ENCODE measurements around the gene RUBCN.

RUBCN gene

GRCh38 chr3:197736491-197737318 is at the start of gene RUBCN:
RUBCN (minus strand) TSS chr3:197736904; CDS start chr3:197736719, 185 bp downstream.
- H3K27me3 ChIP-seq (ENCODE audit: control insufficient read depth, low read length): no peaks in the 10 kb centered on the region
- peaks cover 20% of the 10 kb centered on the region for H3F3A ChIP-seq (ENCODE audit: control insufficient read depth, insufficient read depth)
- H3K4me2 ChIP-seq (ENCODE audit: low read length): peak within 1 kb of the TSS; percentile 93
- TF ChIP-seq, protein P1, sequence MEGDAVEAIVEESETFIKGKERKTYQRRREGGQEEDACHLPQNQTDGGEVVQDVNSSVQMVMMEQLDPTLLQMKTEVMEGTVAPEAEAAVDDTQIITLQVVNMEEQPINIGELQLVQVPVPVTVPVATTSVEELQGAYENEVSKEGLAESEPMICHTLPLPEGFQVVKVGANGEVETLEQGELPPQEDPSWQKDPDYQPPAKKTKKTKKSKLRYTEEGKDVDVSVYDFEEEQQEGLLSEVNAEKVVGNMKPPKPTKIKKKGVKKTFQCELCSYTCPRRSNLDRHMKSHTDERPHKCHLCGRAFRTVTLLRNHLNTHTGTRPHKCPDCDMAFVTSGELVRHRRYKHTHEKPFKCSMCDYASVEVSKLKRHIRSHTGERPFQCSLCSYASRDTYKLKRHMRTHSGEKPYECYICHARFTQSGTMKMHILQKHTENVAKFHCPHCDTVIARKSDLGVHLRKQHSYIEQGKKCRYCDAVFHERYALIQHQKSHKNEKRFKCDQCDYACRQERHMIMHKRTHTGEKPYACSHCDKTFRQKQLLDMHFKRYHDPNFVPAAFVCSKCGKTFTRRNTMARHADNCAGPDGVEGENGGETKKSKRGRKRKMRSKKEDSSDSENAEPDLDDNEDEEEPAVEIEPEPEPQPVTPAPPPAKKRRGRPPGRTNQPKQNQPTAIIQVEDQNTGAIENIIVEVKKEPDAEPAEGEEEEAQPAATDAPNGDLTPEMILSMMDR (IDR thresholded peaks at IDR 0.05; ENCODE audit: low read depth, low read length, poor library complexity, severe bottlenecking): no peak
- peaks cover 50% of the 10 kb centered on the region for H3K4me1 ChIP-seq (ENCODE audit: control insufficient read depth, low read length)
- peaks cover 25% of the 10 kb centered on the region for H3K36me3 ChIP-seq (ENCODE audit: control insufficient read depth, low read length)
- H4K20me1 ChIP-seq (ENCODE audit: control insufficient read depth, insufficient read depth, low read depth, low read length): no peaks in the 10 kb centered on the region
- H3K9me3 ChIP-seq (ENCODE audit: control insufficient read depth, insufficient read depth, low read length): no peaks in the 10 kb centered on the region
- H3K27ac ChIP-seq (ENCODE audit: low read depth, low read length): peak within 1 kb of the TSS; percentile 98
- H3K79me2 ChIP-seq (ENCODE audit: control insufficient read depth, low read length): peaks cover 52% of the 10 kb centered on the region
- no peaks in the 10 kb centered on the region for H3K9me2 ChIP-seq (replicated peaks; ENCODE audit: control insufficient read depth, low read length)
- H3K4me3 ChIP-seq (ENCODE audit: low read length): peak within 1 kb of the TSS; percentile 87

GRCh38 chr3:197784019-197784585 is 47.4 kb upstream of the RUBCN start:
- Histone ChIP-seq H3K27me3 (ENCODE audit: control insufficient read depth, low read length) (no peaks in the 10 kb centered on the region), H3F3A (ENCODE audit: control insufficient read depth, insufficient read depth) (peaks cover 49% of the 10 kb centered on the region), H4K20me1 (ENCODE audit: control insufficient read depth, insufficient read depth, low read depth, low read length) (no peaks in the 10 kb centered on the region), H3K4me1 (ENCODE audit: control insufficient read depth, low read length) (peaks cover 70% of the 10 kb centered on the region), H3K9me2 (replicated peaks; ENCODE audit: control insufficient read depth, low read length) (no peaks in the 10 kb centered on the region), H3K79me2 (ENCODE audit: control insufficient read depth, low read length) (peaks cover 10% of the 10 kb centered on the region), H3K4me3 (ENCODE audit: low read length) (peak overlapping the region; percentile 53), H3K9me3 (ENCODE audit: control insufficient read depth, insufficient read depth, low read length) (no peaks in the 10 kb centered on the region), H3K27ac (ENCODE audit: low read depth, low read length) (peak overlapping the region; percentile 92), H3K4me2 (ENCODE audit: low read length) (peak overlapping the region; percentile 82), H3K36me3 (ENCODE audit: control insufficient read depth, low read length) (peaks cover 37% of the 10 kb centered on the region)
- no peak for TF ChIP-seq EZH2phosphoT487 (IDR thresholded peaks at IDR 0.05; ENCODE audit: borderline replicate concordance, low read length)
- TF ChIP-seq, protein P1 (IDR thresholded peaks at IDR 0.05; ENCODE audit: low read depth, low read length, poor library complexity, severe bottlenecking): no peak

DNA sequence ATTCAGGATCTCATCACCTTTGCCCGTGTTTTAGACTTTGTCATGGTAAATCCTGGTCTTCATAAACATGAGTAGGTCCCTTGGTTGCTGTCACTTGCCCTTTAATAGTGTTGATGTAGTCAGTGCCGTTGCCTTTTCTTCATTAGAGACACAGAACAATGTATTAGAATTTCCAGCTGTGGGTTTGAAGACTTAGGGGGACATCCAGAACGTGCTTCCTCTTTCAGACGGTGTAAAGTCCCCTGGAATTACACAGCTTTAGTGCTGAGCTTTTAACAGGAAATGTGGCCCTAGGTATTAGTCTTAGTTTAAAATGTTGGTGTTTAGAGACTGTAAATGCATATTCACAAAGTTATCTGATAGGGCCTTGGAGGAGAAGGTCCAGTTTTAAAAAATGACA is 45.5 kb upstream of the RUBCN start:
- Histone ChIP-seq H3K27me3 (ENCODE audit: control insufficient read depth, low read length) (no peaks in the 10 kb centered on the region), H3K4me1 (ENCODE audit: control insufficient read depth, low read length) (peaks cover 61% of the 10 kb centered on the region), H3K4me2 (ENCODE audit: low read length) (peak overlapping the region; percentile 82), H3K36me3 (ENCODE audit: control insufficient read depth, low read length) (peaks cover 56% of the 10 kb centered on the region), H3K9me3 (ENCODE audit: control insufficient read depth, insufficient read depth, low read length) (no peaks in the 10 kb centered on the region), H3K79me2 (ENCODE audit: control insufficient read depth, low read length) (peaks cover 10% of the 10 kb centered on the region), H3F3A (ENCODE audit: control insufficient read depth, insufficient read depth) (peaks cover 48% of the 10 kb centered on the region), H3K4me3 (ENCODE audit: low read length) (peak overlapping the region; percentile 53; the same call in 1 of the 2 replicates), H4K20me1 (ENCODE audit: control insufficient read depth, insufficient read depth, low read depth, low read length) (no peaks in the 10 kb centered on the region), H3K9me2 (replicated peaks; ENCODE audit: control insufficient read depth, low read length) (no peaks in the 10 kb centered on the region), H3K27ac (ENCODE audit: low read depth, low read length) (peak overlapping the region; percentile 92)
- TF ChIP-seq, protein P1 (IDR thresholded peaks at IDR 0.05; ENCODE audit: low read depth, low read length, poor library complexity, severe bottlenecking): no peak
- TF ChIP-seq EZH2phosphoT487 (IDR thresholded peaks at IDR 0.05; ENCODE audit: borderline replicate concordance, low read length): no peak

Measured in DOHH2 (cell line).